ENCODE results near the gene IFNK.
"Not testable (repeated sequence)": the region's sequence is repeated elsewhere in the genome, so short reads cannot be mapped to it uniquely, and the experiment has no call there.

IFNK gene

GRCh38 chr9:27524236-27524635 lies at the start of gene IFNK:
Gene IFNK, plus strand, starts transcription at chr9:27524290. Its CDS starts 47 bp downstream, at chr9:27524337.
- no peak for DNase-seq (ENCODE audit: low read depth in 2 of 2)

GRCh38 chr9:27474305-27474704 lies 49.8 kb upstream of the IFNK start:
- no peak for DNase-seq (ENCODE audit: low read depth in 2 of 2)

- no peak for DNase-seq (ENCODE audit: low read depth in 2 of 2)
These were observed 49.0 kb upstream of the IFNK start for GRCh38 chr9:27475057-27475595.

- no peak for DNase-seq (ENCODE audit: low read depth in 2 of 2)
These were observed 47.1 kb upstream of the IFNK start for GRCh38 chr9:27476870-27477515.

GRCh38 chr9:27478322-27478721 lies 45.8 kb upstream of the IFNK start:
- DNase-seq (ENCODE audit: low read depth in 2 of 2) = no peak

- no peak for DNase-seq (ENCODE audit: low read depth in 2 of 2)
These were observed 41.4 kb upstream of the IFNK start for GRCh38 chr9:27482709-27483108.

- no peak for DNase-seq (ENCODE audit: low read depth in 2 of 2)
These were observed 40.5 kb upstream of the IFNK start for GRCh38 chr9:27483576-27483975.

- no peak for DNase-seq (ENCODE audit: low read depth in 2 of 2)
These were observed 38.9 kb upstream of the IFNK start for GRCh38 chr9:27485158-27485557.

- no peak for DNase-seq (ENCODE audit: low read depth in 2 of 2)
These were observed 36.9 kb upstream of the IFNK start for GRCh38 chr9:27487128-27487640.

GRCh38 chr9:27487927-27488326 lies 36.2 kb upstream of the IFNK start:
- DNase-seq (ENCODE audit: low read depth in 2 of 2) = no peak

GRCh38 chr9:27489087-27489876 lies 34.8 kb upstream of the IFNK start:
- no peak for DNase-seq (ENCODE audit: low read depth in 2 of 2)

- no peak for DNase-seq (ENCODE audit: low read depth in 2 of 2)
These were observed 32.9 kb upstream of the IFNK start for GRCh38 chr9:27491154-27491553.

- no peak for DNase-seq (ENCODE audit: low read depth in 2 of 2)
These were observed 28.5 kb upstream of the IFNK start for GRCh38 chr9:27495480-27496134.

- DNase-seq (ENCODE audit: low read depth in 2 of 2) = no peak
These were observed 28.0 kb upstream of the IFNK start for GRCh38 chr9:27496135-27496504.

GRCh38 chr9:27497883-27498417 lies 26.1 kb upstream of the IFNK start:
- DNase-seq (ENCODE audit: low read depth in 2 of 2) = no peak

- no peak for DNase-seq (ENCODE audit: low read depth in 2 of 2)
These were observed 24.6 kb upstream of the IFNK start for GRCh38 chr9:27499451-27499850.

GRCh38 chr9:27500902-27501301 lies 23.2 kb upstream of the IFNK start:
- DNase-seq (ENCODE audit: low read depth in 2 of 2) = not testable (repeated sequence)

GRCh38 chr9:27503623-27504022 lies 20.5 kb upstream of the IFNK start:
- DNase-seq (ENCODE audit: low read depth in 2 of 2) = no peak

- no peak for DNase-seq (ENCODE audit: low read depth in 2 of 2)
These were observed 19.8 kb upstream of the IFNK start for GRCh38 chr9:27504259-27504658.

GRCh38 chr9:27505744-27506161 lies 18.3 kb upstream of the IFNK start:
- no peak for DNase-seq (ENCODE audit: low read depth in 2 of 2)

GRCh38 chr9:27506981-27507380 lies 17.1 kb upstream of the IFNK start:
- no peak for DNase-seq (ENCODE audit: low read depth in 2 of 2)

- no peak for DNase-seq (ENCODE audit: low read depth in 2 of 2)
These were observed 13.3 kb upstream of the IFNK start for GRCh38 chr9:27510780-27511179.
